K562 treated with DMSO at 1 percent for 48 hours (cell line): Measurements from ENCODE around the gene TUBGCP4. TPM values are rescaled to one million over a fixed set of nuclear protein-coding genes. Genes with fewer than 3 reads are reported as not detected.

Source experiments
- total RNA-seq: library from RNA; unstranded; fragments of 300-600 nt; gene quantifications from 2 replicates; pipeline ENCODE4 v1.2.3, GENCODE V29; 2022; ENCODE audit warnings: low replicate concordance; ENCODE audit errors: extremely low read depth

TUBGCP4 gene
- not detected in 2 replicates for total RNA-seq

GRCh38 chr15:43370975-43371974 is at the start of gene TUBGCP4, which contains the start of gene ZSCAN29:
TSS of gene TUBGCP4 (plus strand) at chr15:43371101. CDS start at chr15:43371355, 254 bp downstream.
TSS of gene ZSCAN29 (minus strand) at chr15:43371043. CDS start at chr15:43369913, 1,130 bp downstream.

GRCh38 chr15:43329960-43330779 is 40.7 kb upstream of the TUBGCP4 start, which contains the start of gene LCMT2:
TSS of gene LCMT2 (minus strand) at chr15:43330573. CDS start at chr15:43330489, 84 bp downstream.

Other genes with a start within 250 kb of the TUBGCP4 start
- not detected in 2 replicates for gene TMEM62, start 237.5 kb upstream of the TUBGCP4 start, total RNA-seq
- not detected in 2 replicates for gene CCNDBP1, start 185.7 kb upstream of the TUBGCP4 start, total RNA-seq
- not detected in 2 replicates for gene EPB42, start 150.1 kb upstream of the TUBGCP4 start, total RNA-seq
- gene TGM5, start 104.2 kb upstream of the TUBGCP4 start, total RNA-seq, result not detected in 2 replicates
- gene TGM7, start 68.8 kb upstream of the TUBGCP4 start, total RNA-seq, result not detected in 2 replicates
- not detected in 2 replicates for gene LCMT2, start 40.5 kb upstream of the TUBGCP4 start, total RNA-seq
- gene ZSCAN29, start 58 bp upstream of the TUBGCP4 start, total RNA-seq, result not detected in 2 replicates
- gene TP53BP1, start 122.1 kb downstream of the TUBGCP4 start, total RNA-seq, result not detected in 2 replicates
- gene MAP1A, start 146.5 kb downstream of the TUBGCP4 start, total RNA-seq, result 83.2 TPM in 1 of 2 replicates, not detected in the other
- gene PPIP5K1, start 219.1 kb downstream of the TUBGCP4 start, total RNA-seq, result not detected in 2 replicates
- not detected in 2 replicates for gene CKMT1B, start 222.9 kb downstream of the TUBGCP4 start, total RNA-seq
- not detected in 2 replicates for gene STRC, start 247.7 kb downstream of the TUBGCP4 start, total RNA-seq